HepG2 (cell line): ENCODE results near the gene STK40. TPM values are rescaled to one million over a fixed set of nuclear protein-coding genes. Genes with fewer than 3 reads are reported as not detected.

Source experiments
- ATAC-seq: fragments of 200-7000 bp; cut with Tn5 transposase; 3 replicates; pipeline ENCODE4 v1.9.1; 2020; ENCODE audit warnings: mild to moderate bottlenecking, moderate library complexity
- BruUV-seq: library from RNA; stranded (reverse); fragments of 400-500 nt; replicated peaks from 2 replicates; lab custom pipeline; 2021; lab: Mats Ljungman, UMichigan
- CTCF ChIA-PET: fragments of 300-600 bp; formaldehyde crosslinking; extraction: SDS; loops from one replicate; lab custom pipeline; 2021; ENCODE audit warnings: low total read pairs, inconsistent platforms, low intra/inter-chr PET ratio; lab: Yijun Ruan, JAX
- POLR2A ChIA-PET: fragments of 350-600 bp; sonication (Branson Sonifier 250); formaldehyde crosslinking; loops from one replicate; lab custom pipeline; 2020; ENCODE audit warnings: antibody characterized with exemption, inconsistent platforms; lab: Yijun Ruan, JAX
- DNase-seq: peaks from one replicate; pipeline ENCODE4 v3.0.0-alpha.2; 2015; ENCODE audit warnings: low spot score
- FAIRE-seq: peaks from 3 replicates; lab custom pipeline; 2011; peaks lifted over from hg19 to GRCh38; lab: Jason Lieb, UNC
- H2AFZ ChIP-seq: one replicate; pipeline ENCODE4 v1.6.1; 2011; ENCODE audit warnings: low read length, inconsistent platforms
- H3K27ac ChIP-seq: fragments of 300-600 bp; 3 replicates; pipeline ENCODE4 v1.8.0; 2011; ENCODE audit warnings: mixed run types, mild to moderate bottlenecking, mixed read lengths, low read length, inconsistent platforms; ENCODE audit not compliant: insufficient read depth; ENCODE audit errors: extremely low read length
- H3K27me3 ChIP-seq, 2 experiments: fragments of 200-600 bp in 1 of 2; 2 replicates in 1 of 2; 3 replicates in 1 of 2; pipeline versions ENCODE4 v1.6.0 to v1.8.0; 2011; ENCODE audit warnings: low read length in 2 of 2, mild to moderate bottlenecking in 2 of 2, moderate library complexity in 2 of 2, inconsistent platforms in 1 of 2; ENCODE audit not compliant: insufficient read depth in 2 of 2, control insufficient read depth in 1 of 2
- H3K36me3 ChIP-seq, 2 experiments: fragments of 200-600 bp in 1 of 2; replicated peaks in 1 of 2; 2 replicates in 1 of 2; 3 replicates in 1 of 2; pipeline versions ENCODE4 v1.5.1 to v1.8.0; 2011; ENCODE audit warnings: low read length in 2 of 2, inconsistent platforms in 1 of 2; ENCODE audit not compliant: insufficient read depth in 2 of 2, control insufficient read depth in 1 of 2
- H3K4me1 ChIP-seq: 2 replicates; pipeline ENCODE4 v1.5.1; 2012; ENCODE audit warnings: low read length, inconsistent platforms; ENCODE audit not compliant: insufficient read depth
- H3K4me2 ChIP-seq: 2 replicates; pipeline ENCODE4 v1.6.0; 2011; ENCODE audit warnings: low read depth, low read length, inconsistent platforms
- H3K4me3 ChIP-seq, 3 experiments: fragments of 200-600 bp in 1 of 3; sonication (generic), shearing (Covaris generic) in 1 of 3; replicated peaks in 1 of 3; 2 replicates each; pipeline ENCODE4 v1.5.1; 2011 to 2016; ENCODE audit warnings: low read length in 3 of 3, inconsistent platforms in 2 of 3, low read depth in 2 of 3, mild to moderate bottlenecking in 2 of 3, control low read depth in 1 of 3, mixed read lengths in 1 of 3; ENCODE audit not compliant: insufficient read depth in 1 of 3
- H3K79me2 ChIP-seq: one replicate; pipeline ENCODE4 v1.6.1; 2011; ENCODE audit warnings: low read length, inconsistent platforms; ENCODE audit not compliant: insufficient read depth
- H3K9ac ChIP-seq: 2 replicates; pipeline ENCODE4 v1.6.0; 2011; ENCODE audit warnings: mild to moderate bottlenecking, low read depth, low read length, inconsistent platforms; ENCODE audit not compliant: insufficient read depth
- H3K9me3 ChIP-seq: 2 replicates; pipeline ENCODE4 v1.5.1; 2012; ENCODE audit warnings: mild to moderate bottlenecking, low read length
- H4K20me1 ChIP-seq: 2 replicates; pipeline ENCODE4 v1.6.0; 2011; ENCODE audit warnings: inconsistent platforms, mild to moderate bottlenecking, low read length, moderate library complexity; ENCODE audit not compliant: insufficient read depth
- CBFB ChIP-seq: sonication (generic); formaldehyde crosslinking; IDR thresholded peaks from 2 replicates; pipeline ENCODE4 v1.4.0; 2020; ENCODE audit warnings: missing genetic modification reagents
- GABPA ChIP-seq, 2 experiments: IDR thresholded peaks; 2 replicates each; pipeline ENCODE4 v1.6.1; 2011 to 2016; ENCODE audit warnings: low read depth in 2 of 2, low read length in 1 of 2, missing biosample characterization in 1 of 2, missing genetic modification characterization in 1 of 2
- KAT7 ChIP-seq: IDR thresholded peaks from 2 replicates; pipeline ENCODE4 v1.6.1; 2018; ENCODE audit warnings: borderline replicate concordance, missing compliant biosample characterization
- MIXL1 ChIP-seq: IDR thresholded peaks from 2 replicates; pipeline ENCODE4 v1.6.1; 2016
- NFRKB ChIP-seq: fragments of 450-650 bp; IDR thresholded peaks from 2 replicates; pipeline ENCODE4 v1.6.1; 2017
- NKX3-1 ChIP-seq: sonication (generic); formaldehyde crosslinking; IDR thresholded peaks from 2 replicates; pipeline ENCODE4 v1.5.0; 2020; ENCODE audit warnings: missing genetic modification reagents
- NONO ChIP-seq, 2 experiments: fragments of 450-650 bp in 1 of 2; sonication (generic) in 1 of 2; formaldehyde crosslinking in 1 of 2; IDR thresholded peaks in 1 of 2; conservative IDR thresholded peaks in 1 of 2; 2 replicates each; pipeline versions ENCODE4 v1.6.1 to v1.8.0; 2017 to 2022; ENCODE audit warnings: mild to moderate bottlenecking in 1 of 2, missing genetic modification reagents in 1 of 2, moderate library complexity in 1 of 2
- ONECUT2 ChIP-seq: sonication (generic); formaldehyde crosslinking; IDR thresholded peaks from 2 replicates; pipeline ENCODE4 v1.4.0; 2020; ENCODE audit warnings: missing genetic modification reagents
- PAF1 ChIP-seq: IDR thresholded peaks from 2 replicates; pipeline ENCODE4 v1.6.1; 2016; ENCODE audit warnings: missing genetic modification reagents, missing compliant biosample characterization
- RELA ChIP-seq: sonication (generic); formaldehyde crosslinking; IDR thresholded peaks from 2 replicates; pipeline ENCODE4 v1.4.0; 2020; ENCODE audit warnings: missing genetic modification reagents
- STAG1 ChIP-seq: sonication (generic); formaldehyde crosslinking; IDR thresholded peaks from 2 replicates; pipeline ENCODE4 v1.4.0; 2020; ENCODE audit warnings: missing genetic modification reagents
- TBX2 ChIP-seq: sonication (generic); formaldehyde crosslinking; IDR thresholded peaks from 2 replicates; pipeline ENCODE4 v1.5.0; 2020; ENCODE audit warnings: missing genetic modification reagents, mild to moderate bottlenecking, borderline replicate concordance
- TOE1 ChIP-seq: sonication (generic); formaldehyde crosslinking; IDR thresholded peaks from 2 replicates; pipeline ENCODE4 v1.4.0; 2020; ENCODE audit warnings: mild to moderate bottlenecking, missing genetic modification reagents
- XBP1 ChIP-seq: sonication (generic); formaldehyde crosslinking; IDR thresholded peaks from 2 replicates; pipeline ENCODE4 v1.5.0; 2020; ENCODE audit warnings: missing genetic modification reagents
- XRCC5 ChIP-seq: fragments of 200-400 bp; formaldehyde crosslinking; optimal IDR thresholded peaks from 2 replicates; pipeline ENCODE3; 2017; ENCODE audit warnings: mild to moderate bottlenecking, low read length
- ZNF232 ChIP-seq: sonication (generic); formaldehyde crosslinking; IDR thresholded peaks from 2 replicates; pipeline ENCODE4 v1.4.0; 2020; ENCODE audit warnings: missing genetic modification reagents, borderline replicate concordance
- ZNF33B ChIP-seq: sonication (generic); formaldehyde crosslinking; IDR thresholded peaks from 2 replicates; pipeline ENCODE4 v1.5.1; 2020; ENCODE audit warnings: mild to moderate bottlenecking, missing genetic modification reagents
- WGBS: methylation state at CpG from one replicate; pipeline ENCODE4 v1.1.6; 2017; ENCODE audit warnings: low lambda C conversion rate; 5-methylcytosine and 5-hydroxymethylcytosine counted together
- in situ Hi-C: cut with HindIII; loops from 2 replicates; pipeline ENCODE4 v1.10.0; 2017; ENCODE audit warnings: low pct_unique_long_range_greater_than_20kb; ENCODE audit not compliant: extremely low pct_ligation_motif_present
- intact Hi-C: fragments of 100-400 bp; cut with micrococcal nuclease; formaldehyde crosslinking; loops from one replicate; pipeline ENCODE4 v1.10.0; 2022; ENCODE audit not compliant: unreplicated experiment
- polyA plus RNA-seq, 8 experiments: library from polyadenylated mRNA; depleted of rRNA in 3 of 8; stranded (reverse) in 7 of 8; unstranded in 1 of 8; fragments of >200 nt; fragmentation: Illumina TruSeq in 4 of 8; extraction: Trizol in 4 of 8; gene quantifications; 2 replicates each; pipeline versions ENCODE4 v1.2.1 to v1.2.3, GENCODE V29; 2011 to 2016; ENCODE audit warnings: low read depth in 4 of 8, missing spikeins in 1 of 8, mixed read lengths in 1 of 8; ENCODE audit not compliant: insufficient read depth in 1 of 8
- total RNA-seq, 5 experiments: library from RNA; depleted of rRNA; stranded (reverse); fragments of >200 nt; fragmentation: Illumina TruSeq; extraction: Trizol; gene quantifications; 2 replicates each; pipeline ENCODE4 v1.2.3, GENCODE V29; 2016; ENCODE audit warnings: low read depth in 1 of 5
- TF ChIP-seq, protein P1 (sequence below): IDR thresholded peaks from 2 replicates; pipeline ENCODE4 v1.6.1; 2016; ENCODE audit warnings: missing compliant biosample characterization, missing genetic modification reagents, borderline replicate concordance
- TF ChIP-seq, protein P2 (sequence below): sonication (generic); formaldehyde crosslinking; IDR thresholded peaks from 2 replicates; pipeline ENCODE4 v1.4.0; 2020; ENCODE audit warnings: missing genetic modification reagents
- TF ChIP-seq, protein P3 (sequence below): sonication (generic); formaldehyde crosslinking; IDR thresholded peaks from 2 replicates; pipeline ENCODE4 v1.4.0; 2020; ENCODE audit warnings: missing genetic modification reagents

STK40 gene
- total and polyA plus RNA-seq, 2 of the 13 experiments (the other 11 are each of a cell fraction or from before 2014, with no cell fraction given): 33.8 to 35.1 TPM

DNA sequence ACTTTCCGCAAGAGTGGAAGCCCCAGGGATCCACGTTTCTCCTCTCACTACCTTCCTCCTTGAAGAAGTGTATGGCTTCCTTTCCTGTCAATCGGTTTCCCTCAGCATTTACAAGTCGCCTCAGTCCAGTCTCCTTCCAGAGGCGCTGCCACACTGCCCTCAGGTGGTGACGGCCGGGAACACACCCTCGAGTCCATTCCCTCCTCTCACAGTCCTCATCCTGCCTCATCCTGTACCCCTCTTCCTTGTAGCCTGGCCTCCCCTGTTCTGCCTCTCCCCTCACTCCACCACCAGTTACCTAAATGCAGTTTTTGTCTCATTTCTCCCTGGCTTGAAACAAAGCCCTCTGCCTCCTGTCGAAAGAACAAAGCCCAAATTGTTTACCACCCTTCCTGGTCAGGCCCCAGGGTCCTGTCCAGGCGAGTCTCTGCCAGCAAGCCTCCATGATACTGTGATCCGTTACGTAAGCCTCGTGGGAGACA, 35.2 kb upstream of the STK40 start:
- ChIA-PET POLR2A (no interaction called here), CTCF (interaction anchor here (2.3 kb wide), 1 partner anchor 78 kb away, joined by 24 read pairs; no protein-coding TSS in a partner anchor)
- no peak overlapping the region for H3K4me2 ChIP-seq
- H4K20me1 ChIP-seq: no peaks in the 10 kb centered on the region
- FAIRE-seq: peak; percentile 89
- intact Hi-C loops (loop anchor here (2.0 to 10.0 kb wide), 4 partner anchors 39 to 276 kb away; partner anchors contain the start of gene TRAPPC3), in situ Hi-C loops (loop anchor here (5.0 kb wide), 1 partner anchor 79 kb away; no protein-coding TSS in a partner anchor)
- H2AFZ ChIP-seq: no peak overlapping the region
- no peaks in the 10 kb centered on the region for H3K27me3 ChIP-seq
- no peaks in the 10 kb centered on the region; a peak in 1 of 5 replicates for H3K36me3 ChIP-seq
- peaks cover 13% of the 10 kb centered on the region for H3K4me1 ChIP-seq
- no peak overlapping the region for H3K27ac ChIP-seq
- H3K4me3 ChIP-seq: no peak overlapping the region
- WGBS: 20% methylated on average over 13 of the region's 13 CpGs
- H3K9me3 ChIP-seq: no peaks in the 10 kb centered on the region
- no TSS peak for BruUV-seq
- peak; percentile 95 for ATAC-seq
- no peak overlapping the region for H3K9ac ChIP-seq
- H3K79me2 ChIP-seq: no peaks in the 10 kb centered on the region
- DNase-seq: peak; percentile 56
- TF ChIP-seq NONO (IDR thresholded peaks at IDR 0.05) (no peak), NONO (CRISPR knock-in tag; conservative IDR thresholded peaks at IDR 0.05) (peak; percentile 57; the same call in 1 of the 2 replicates), RELA (CRISPR knock-in tag) (0 out of 2 replicates have a peak, but pooled peaks have one; percentile 34), NKX3-1 (CRISPR knock-in tag) (no peak), CBFB (0 out of 2 replicates have a peak, but pooled peaks have one; percentile 50), GABPA (IDR thresholded peaks at IDR 0.05; ENCODE audit: low read depth, low read length) (no peak), GABPA (CRISPR knock-in tag; IDR thresholded peaks at IDR 0.05; ENCODE audit: low read depth) (no peak), NFRKB (no peak), MIXL1 (CRISPR knock-in tag) (no peak), PAF1 (CRISPR knock-in tag) (no peak), ZNF33B (no peak), KAT7 (CRISPR knock-in tag) (no peak), TBX2 (CRISPR knock-in tag) (peak; percentile 22; the same call in 1 of the 2 replicates), STAG1 (CRISPR knock-in tag) (peak; percentile 95), ONECUT2 (CRISPR knock-in tag) (no peak), ZNF232 (CRISPR knock-in tag) (no peak), TOE1 (no peak), XBP1 (CRISPR knock-in tag) (no peak), XRCC5 (peak; percentile 64)
- TF ChIP-seq, protein P1, sequence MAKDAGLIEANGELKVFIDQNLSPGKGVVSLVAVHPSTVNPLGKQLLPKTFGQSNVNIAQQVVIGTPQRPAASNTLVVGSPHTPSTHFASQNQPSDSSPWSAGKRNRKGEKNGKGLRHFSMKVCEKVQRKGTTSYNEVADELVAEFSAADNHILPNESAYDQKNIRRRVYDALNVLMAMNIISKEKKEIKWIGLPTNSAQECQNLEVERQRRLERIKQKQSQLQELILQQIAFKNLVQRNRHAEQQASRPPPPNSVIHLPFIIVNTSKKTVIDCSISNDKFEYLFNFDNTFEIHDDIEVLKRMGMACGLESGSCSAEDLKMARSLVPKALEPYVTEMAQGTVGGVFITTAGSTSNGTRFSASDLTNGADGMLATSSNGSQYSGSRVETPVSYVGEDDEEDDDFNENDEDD (CRISPR knock-in tag): no peak
- TF ChIP-seq, protein P2, sequence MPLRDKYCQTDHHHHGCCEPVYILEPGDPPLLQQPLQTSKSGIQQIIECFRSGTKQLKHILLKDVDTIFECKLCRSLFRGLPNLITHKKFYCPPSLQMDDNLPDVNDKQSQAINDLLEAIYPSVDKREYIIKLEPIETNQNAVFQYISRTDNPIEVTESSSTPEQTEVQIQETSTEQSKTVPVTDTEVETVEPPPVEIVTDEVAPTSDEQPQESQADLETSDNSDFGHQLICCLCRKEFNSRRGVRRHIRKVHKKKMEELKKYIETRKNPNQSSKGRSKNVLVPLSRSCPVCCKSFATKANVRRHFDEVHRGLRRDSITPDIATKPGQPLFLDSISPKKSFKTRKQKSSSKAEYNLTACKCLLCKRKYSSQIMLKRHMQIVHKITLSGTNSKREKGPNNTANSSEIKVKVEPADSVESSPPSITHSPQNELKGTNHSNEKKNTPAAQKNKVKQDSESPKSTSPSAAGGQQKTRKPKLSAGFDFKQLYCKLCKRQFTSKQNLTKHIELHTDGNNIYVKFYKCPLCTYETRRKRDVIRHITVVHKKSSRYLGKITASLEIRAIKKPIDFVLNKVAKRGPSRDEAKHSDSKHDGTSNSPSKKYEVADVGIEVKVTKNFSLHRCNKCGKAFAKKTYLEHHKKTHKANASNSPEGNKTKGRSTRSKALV (CRISPR knock-in tag): no peak
- TF ChIP-seq, protein P3, sequence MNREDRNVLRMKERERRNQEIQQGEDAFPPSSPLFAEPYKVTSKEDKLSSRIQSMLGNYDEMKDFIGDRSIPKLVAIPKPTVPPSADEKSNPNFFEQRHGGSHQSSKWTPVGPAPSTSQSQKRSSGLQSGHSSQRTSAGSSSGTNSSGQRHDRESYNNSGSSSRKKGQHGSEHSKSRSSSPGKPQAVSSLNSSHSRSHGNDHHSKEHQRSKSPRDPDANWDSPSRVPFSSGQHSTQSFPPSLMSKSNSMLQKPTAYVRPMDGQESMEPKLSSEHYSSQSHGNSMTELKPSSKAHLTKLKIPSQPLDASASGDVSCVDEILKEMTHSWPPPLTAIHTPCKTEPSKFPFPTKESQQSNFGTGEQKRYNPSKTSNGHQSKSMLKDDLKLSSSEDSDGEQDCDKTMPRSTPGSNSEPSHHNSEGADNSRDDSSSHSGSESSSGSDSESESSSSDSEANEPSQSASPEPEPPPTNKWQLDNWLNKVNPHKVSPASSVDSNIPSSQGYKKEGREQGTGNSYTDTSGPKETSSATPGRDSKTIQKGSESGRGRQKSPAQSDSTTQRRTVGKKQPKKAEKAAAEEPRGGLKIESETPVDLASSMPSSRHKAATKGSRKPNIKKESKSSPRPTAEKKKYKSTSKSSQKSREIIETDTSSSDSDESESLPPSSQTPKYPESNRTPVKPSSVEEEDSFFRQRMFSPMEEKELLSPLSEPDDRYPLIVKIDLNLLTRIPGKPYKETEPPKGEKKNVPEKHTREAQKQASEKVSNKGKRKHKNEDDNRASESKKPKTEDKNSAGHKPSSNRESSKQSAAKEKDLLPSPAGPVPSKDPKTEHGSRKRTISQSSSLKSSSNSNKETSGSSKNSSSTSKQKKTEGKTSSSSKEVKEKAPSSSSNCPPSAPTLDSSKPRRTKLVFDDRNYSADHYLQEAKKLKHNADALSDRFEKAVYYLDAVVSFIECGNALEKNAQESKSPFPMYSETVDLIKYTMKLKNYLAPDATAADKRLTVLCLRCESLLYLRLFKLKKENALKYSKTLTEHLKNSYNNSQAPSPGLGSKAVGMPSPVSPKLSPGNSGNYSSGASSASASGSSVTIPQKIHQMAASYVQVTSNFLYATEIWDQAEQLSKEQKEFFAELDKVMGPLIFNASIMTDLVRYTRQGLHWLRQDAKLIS (CRISPR knock-in tag): no peak
